Panc1 (cell line): ENCODE results near the gene MRGPRD. TPM values are rescaled to one million over a fixed set of nuclear protein-coding genes. Genes with fewer than 3 reads are reported as not detected.

Experiments
- ATAC-seq: fragments of 200-7000 bp; cut with Tn5 transposase; 2 replicates; pipeline ENCODE4 v1.9.1; 2020; ENCODE audit warnings: mild to moderate bottlenecking, moderate library complexity
- BruUV-seq: library from RNA; stranded (reverse); fragments of 400-500 nt; replicated peaks from 2 replicates; lab custom pipeline; 2021; lab: Mats Ljungman, UMichigan
- CTCF ChIA-PET: fragments of 300-600 bp; sonication (Branson Sonifier 250); formaldehyde crosslinking; loops from one replicate; lab custom pipeline; 2022; ENCODE audit warnings: antibody characterized with exemption; lab: Charles Lee
- POLR2A ChIA-PET: fragments of 300-600 bp; sonication (Branson Sonifier 250); formaldehyde crosslinking; loops from one replicate; lab custom pipeline; 2022; ENCODE audit warnings: antibody characterized with exemption; lab: Charles Lee
- DNase-seq: peaks from one replicate; pipeline ENCODE4 v3.0.0-alpha.2; 2010; ENCODE audit warnings: low read depth, low spot score
- H3K27ac ChIP-seq: 2 replicates; pipeline ENCODE4 v1.5.1; 2011; ENCODE audit warnings: mild to moderate bottlenecking, low read length, inconsistent platforms
- H3K27me3 ChIP-seq: fragments of 200-500 bp; sonication (Bioruptor generic); 2 replicates; pipeline ENCODE4 v1.6.0; 2014; ENCODE audit warnings: low read length, inconsistent platforms; ENCODE audit not compliant: control insufficient read depth, insufficient read depth
- H3K36me3 ChIP-seq: fragments of 200-500 bp; sonication (Bioruptor generic); 2 replicates; pipeline ENCODE4 v1.5.1; 2014; ENCODE audit warnings: inconsistent platforms, mild to moderate bottlenecking, low read length, moderate library complexity; ENCODE audit not compliant: control insufficient read depth, insufficient read depth
- H3K4me1 ChIP-seq: 2 replicates; pipeline ENCODE4 v1.5.1; 2011; ENCODE audit warnings: inconsistent platforms, mild to moderate bottlenecking, low read length, moderate library complexity; ENCODE audit not compliant: control insufficient read depth, insufficient read depth
- H3K4me3 ChIP-seq, 2 experiments: 2 replicates each; pipeline ENCODE4 v1.5.1; 2011 to 2012; ENCODE audit warnings: low read depth in 2 of 2, low read length in 2 of 2, mild to moderate bottlenecking in 2 of 2, inconsistent platforms in 1 of 2, moderate library complexity in 1 of 2
- H3K9me3 ChIP-seq: fragments of 200-500 bp; sonication (Bioruptor generic); 2 replicates; pipeline ENCODE4 v1.5.1; 2014; ENCODE audit warnings: low read depth, mild to moderate bottlenecking, inconsistent platforms, low read length, moderate library complexity; ENCODE audit not compliant: control insufficient read depth, insufficient read depth
- CTCF ChIP-seq: fragments of 450-650 bp; IDR thresholded peaks from 2 replicates; pipeline ENCODE4 v1.5.1; 2017; ENCODE audit warnings: mild to moderate bottlenecking
- POLR2AphosphoS5 ChIP-seq: IDR thresholded peaks from 2 replicates; pipeline ENCODE4 v1.6.1; 2012; ENCODE audit warnings: mild to moderate bottlenecking, low read depth, low read length, moderate library complexity
- REST ChIP-seq, 2 experiments: IDR thresholded peaks; 2 replicates each; pipeline ENCODE4 v1.6.1; 2011 to 2012; ENCODE audit warnings: low read depth in 2 of 2, control low read depth in 1 of 2, low read length in 1 of 2, mild to moderate bottlenecking in 1 of 2, moderate library complexity in 1 of 2; ENCODE audit not compliant: insufficient read depth in 1 of 2
- SIN3A ChIP-seq: IDR thresholded peaks from 2 replicates; pipeline ENCODE4 v1.6.1; 2012; ENCODE audit warnings: low read depth, mild to moderate bottlenecking, low read length, moderate library complexity, borderline replicate concordance; ENCODE audit not compliant: insufficient read depth
- TCF7L2 ChIP-seq: IDR thresholded peaks from 2 replicates; pipeline ENCODE4 v1.6.1; 2011; ENCODE audit warnings: mild to moderate bottlenecking, low read depth, low read length, inconsistent platforms
- in situ Hi-C: cut with HindIII; loops from 2 replicates; pipeline ENCODE4 v1.10.0; 2016; ENCODE audit warnings: low sequenced_read_pairs, low pct_unique_long_range_greater_than_20kb
- intact Hi-C: fragments of 100-400 bp; cut with micrococcal nuclease; formaldehyde crosslinking; loops from one replicate; pipeline ENCODE4 v1.10.0; 2022; ENCODE audit not compliant: unreplicated experiment
- total RNA-seq: library from RNA; stranded (reverse); gene quantifications from one replicate; pipeline ENCODE4 v1.2.1, GENCODE V29; 2021; ENCODE audit not compliant: unreplicated experiment

The MRGPRD gene
- total RNA-seq, 1 experiment from 2014 or later, result not detected

GRCh38 chr11:69012092-69013008 lies 31.6 kb upstream of the MRGPRD start:
- ATAC-seq (no peak), DNase-seq (no peak)
- Histone ChIP-seq H3K4me3 (no peak overlapping the region), H3K27ac (no peak overlapping the region), H3K9me3 (no peaks in the 10 kb centered on the region), H3K36me3 (no peaks in the 10 kb centered on the region), H3K4me1 (peaks cover 43% of the 10 kb centered on the region), H3K27me3 (no peaks in the 10 kb centered on the region)
- ChIA-PET POLR2A (interaction anchor here (0.6 kb wide), 1 partner anchor 36 kb away, joined by 4 read pairs; the partner anchor contains the start of gene TPCN2), CTCF (interaction anchor here (0.7 kb wide), 1 partner anchor 32 kb away, joined by 4 read pairs; no protein-coding TSS in a partner anchor)
- no peak for TF ChIP-seq SIN3A
- TF ChIP-seq CTCF, result no peak
- TF ChIP-seq TCF7L2, result no peak
- TF ChIP-seq POLR2AphosphoS5, result no peak
- TF ChIP-seq REST (IDR thresholded peaks at IDR 0.05; ENCODE audit: insufficient read depth in 1 of 2, low read depth in 2 of 2, low read length in 1 of 2), result no peak
- intact Hi-C loops (no loop called here), in situ Hi-C loops (no loop called here)
- no TSS peak for BruUV-seq

DNA sequence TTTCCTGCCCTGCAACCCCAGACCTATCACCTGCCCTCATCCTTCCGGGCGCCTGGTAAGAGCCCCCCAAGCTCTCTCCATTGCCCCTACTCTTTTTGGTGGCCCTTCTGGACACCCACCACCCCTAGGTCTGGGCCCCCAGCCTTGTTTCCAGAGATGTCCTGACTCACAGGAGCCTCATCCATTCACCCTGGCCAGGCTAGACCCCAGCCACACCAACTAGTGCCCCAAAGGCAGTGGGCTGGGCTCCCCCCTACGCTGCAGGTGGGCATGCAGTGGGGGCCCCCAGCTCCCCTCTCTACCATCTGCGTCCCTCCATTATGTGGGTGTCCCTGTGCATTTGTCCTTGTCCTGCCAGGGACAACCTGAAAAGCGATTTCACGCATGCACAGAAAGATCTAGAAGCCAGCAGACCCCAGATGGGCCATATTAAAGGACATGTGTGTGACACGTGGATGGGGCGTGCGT lies 30.9 kb upstream of the MRGPRD start:
- CTCF ChIA-PET, result no interaction called here
- no peaks in the 10 kb centered on the region for H3K9me3 ChIP-seq
- in situ Hi-C loops (no loop called here), intact Hi-C loops (no loop called here)
- TF ChIP-seq POLR2AphosphoS5 (no peak), CTCF (no peak), REST (IDR thresholded peaks at IDR 0.05; ENCODE audit: insufficient read depth in 1 of 2, low read depth in 2 of 2, low read length in 1 of 2) (no peak), SIN3A (no peak), TCF7L2 (no peak)
- no peak for ATAC-seq
- no TSS peak for BruUV-seq
- no peak overlapping the region for H3K27ac ChIP-seq
- H3K27me3 ChIP-seq, result no peaks in the 10 kb centered on the region
- POLR2A ChIA-PET, result no interaction called here
- no peaks in the 10 kb centered on the region for H3K36me3 ChIP-seq
- peaks cover 43% of the 10 kb centered on the region for H3K4me1 ChIP-seq
- no peak for DNase-seq
- no peak overlapping the region for H3K4me3 ChIP-seq
